ENCODE data around the gene UROS.

Gene UROS

GRCh38 chr10:125788156-125789034 lies 34.7 kb downstream of the UROS start:
- no peak for DNase-seq (ENCODE audit: low read depth)

GRCh38 chr10:125785791-125786190 lies 37.3 kb downstream of the UROS start:
- no peak for DNase-seq (ENCODE audit: low read depth)

DNA sequence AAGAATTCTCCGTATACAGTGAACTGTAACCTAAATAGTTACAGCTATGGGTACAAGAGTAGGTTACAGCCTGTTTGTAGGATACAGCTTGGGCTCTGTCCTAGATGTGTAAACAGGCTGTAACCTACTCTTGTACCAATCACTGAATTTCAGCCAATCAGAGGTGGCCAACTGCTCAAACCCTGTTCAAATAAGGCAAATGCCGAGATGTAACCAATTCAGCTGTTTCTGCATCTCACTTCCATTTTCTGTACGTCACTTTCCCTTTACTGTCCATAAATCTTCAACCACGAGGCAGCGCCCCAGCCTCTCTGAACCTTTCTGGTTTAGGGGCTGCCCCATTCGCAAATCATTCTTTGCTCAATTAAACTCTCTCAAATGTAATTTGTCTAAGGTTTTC lies 39.1 kb downstream of the UROS start:
- no peak for DNase-seq (ENCODE audit: low read depth)

GRCh38 chr10:125783408-125783807 lies 39.6 kb downstream of the UROS start:
- DNase-seq (ENCODE audit: low read depth), result no peak

- no peak for DNase-seq (ENCODE audit: low read depth)
Observed at GRCh38 chr10:125782616-125783015, 40.4 kb downstream of the UROS start.

DNA sequence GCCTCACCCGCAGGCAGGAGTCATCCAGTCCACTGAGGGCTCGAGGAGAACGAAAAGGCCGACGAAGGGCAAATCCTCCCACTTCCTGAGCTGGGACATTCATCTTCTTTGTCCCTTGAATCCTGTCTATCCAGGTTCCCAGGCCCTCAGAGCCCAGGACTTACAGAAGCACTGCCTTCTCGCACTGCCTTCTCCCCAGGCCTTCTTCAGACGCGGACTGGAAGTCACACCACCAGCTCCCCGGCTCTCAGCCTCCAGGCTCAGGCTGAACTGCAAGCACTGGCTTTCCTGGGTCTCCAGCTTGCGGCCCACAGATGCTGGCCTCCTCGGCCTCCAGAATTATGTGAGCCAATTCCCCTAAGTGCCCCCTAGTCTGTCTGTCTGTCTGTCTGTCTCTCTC lies 41.0 kb downstream of the UROS start:
- DNase-seq (ENCODE audit: low read depth), result no peak

DNA sequence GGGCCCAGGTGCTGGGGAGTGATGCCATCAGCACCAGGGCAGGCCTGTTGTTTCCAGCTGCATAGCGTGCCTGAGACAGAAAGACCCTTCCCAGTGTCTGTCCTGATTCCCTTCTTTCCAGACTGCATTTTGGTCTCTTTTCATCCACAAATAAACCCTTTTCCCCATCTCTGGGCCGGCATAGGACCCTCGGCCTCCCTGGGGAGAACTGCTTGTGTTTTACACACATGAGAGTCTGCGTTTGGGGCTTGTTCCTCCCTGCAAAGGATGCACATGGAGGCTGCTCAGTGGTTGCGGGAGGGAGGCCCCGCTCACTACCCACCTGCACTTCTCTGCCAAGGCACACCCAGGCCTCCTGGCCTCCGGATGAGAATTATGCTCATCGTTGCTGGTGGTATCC lies 41.7 kb downstream of the UROS start:
- no peak for DNase-seq (ENCODE audit: low read depth)

DNA sequence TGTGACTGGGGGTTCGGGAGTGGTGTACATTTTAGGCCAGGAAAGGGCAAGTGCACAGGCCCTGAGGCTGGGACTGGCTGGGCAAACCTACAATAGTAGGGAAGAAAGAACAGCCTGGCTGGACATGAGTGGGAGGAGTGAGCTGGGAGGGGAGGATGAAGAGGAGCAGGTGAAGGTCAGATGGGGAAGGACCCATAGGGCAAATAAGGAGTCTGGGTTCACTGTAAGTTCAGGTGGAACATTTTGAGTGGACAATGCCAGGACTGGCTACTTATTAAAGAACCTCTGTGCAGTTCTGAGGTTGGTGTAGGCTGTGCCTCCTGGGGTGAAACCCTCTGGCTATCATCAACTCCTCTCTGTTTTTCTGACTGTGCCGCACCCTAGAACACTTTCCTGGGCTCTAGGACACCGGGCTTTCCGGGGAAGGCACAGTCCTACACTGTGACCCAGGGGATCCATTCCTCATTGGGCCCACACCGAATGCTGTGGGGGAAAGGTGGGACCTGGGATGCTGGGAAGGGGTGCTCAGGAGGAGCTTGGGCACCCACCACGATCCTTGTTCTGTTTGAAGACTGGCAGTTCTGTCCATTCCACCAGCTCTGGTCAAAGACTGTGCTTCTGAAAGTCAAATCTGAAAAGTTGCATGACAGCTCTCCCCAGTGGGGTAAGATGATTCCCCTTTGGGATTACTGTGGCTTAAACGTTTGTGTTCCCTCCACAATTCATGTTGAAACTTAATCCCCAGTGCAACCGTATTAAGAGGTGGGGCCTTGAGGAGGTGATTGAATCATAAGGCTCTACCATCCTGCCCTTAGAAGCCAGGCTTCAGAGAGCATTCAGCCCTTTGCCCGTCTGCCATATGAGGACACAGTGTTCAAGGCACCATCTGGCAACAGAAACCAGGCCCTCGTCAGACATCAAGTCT lies 43.4 kb downstream of the UROS start:
- DNase-seq (ENCODE audit: low read depth), result no peak

DNA sequence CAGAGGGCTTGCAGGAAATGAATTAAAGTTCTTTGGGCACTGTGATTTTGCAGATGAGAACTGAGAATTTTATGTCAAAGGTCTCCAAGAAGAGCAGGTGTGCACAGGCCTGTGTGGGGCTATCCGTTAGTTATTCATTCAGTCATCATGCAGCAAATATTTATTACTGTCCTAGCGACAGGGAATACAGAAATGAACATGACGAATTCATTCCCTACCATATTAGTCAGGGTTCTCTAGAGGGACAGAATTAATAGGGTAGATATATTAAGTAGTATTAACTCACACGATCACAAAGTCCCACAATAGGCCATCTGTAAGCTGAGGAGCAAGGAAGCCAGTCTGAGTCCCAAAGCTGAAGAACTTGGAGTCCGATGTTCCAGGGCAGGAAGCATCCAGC lies 44.5 kb downstream of the UROS start:
- no peak for DNase-seq (ENCODE audit: low read depth)

DNA sequence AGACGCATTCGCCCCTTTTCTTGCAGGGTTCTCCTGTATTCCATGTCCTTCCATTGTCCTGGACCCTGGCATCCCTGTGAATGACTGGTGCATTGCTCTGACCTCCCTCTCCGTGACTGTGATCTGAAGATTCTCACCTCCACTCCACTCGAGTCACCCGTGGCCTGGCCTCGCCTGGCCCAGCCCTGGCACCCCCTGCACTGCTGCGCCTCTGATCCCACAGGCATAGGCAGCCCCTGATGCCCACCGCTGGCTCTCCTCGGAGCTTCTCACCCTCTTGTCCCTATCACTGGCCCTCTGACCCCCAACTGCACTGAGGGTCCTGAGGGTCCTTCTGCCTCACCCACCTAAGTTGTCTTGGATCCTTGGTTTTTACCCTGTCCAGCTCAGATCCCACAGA lies 45.3 kb downstream of the UROS start:
- DNase-seq (ENCODE audit: low read depth), result no peak

DNA sequence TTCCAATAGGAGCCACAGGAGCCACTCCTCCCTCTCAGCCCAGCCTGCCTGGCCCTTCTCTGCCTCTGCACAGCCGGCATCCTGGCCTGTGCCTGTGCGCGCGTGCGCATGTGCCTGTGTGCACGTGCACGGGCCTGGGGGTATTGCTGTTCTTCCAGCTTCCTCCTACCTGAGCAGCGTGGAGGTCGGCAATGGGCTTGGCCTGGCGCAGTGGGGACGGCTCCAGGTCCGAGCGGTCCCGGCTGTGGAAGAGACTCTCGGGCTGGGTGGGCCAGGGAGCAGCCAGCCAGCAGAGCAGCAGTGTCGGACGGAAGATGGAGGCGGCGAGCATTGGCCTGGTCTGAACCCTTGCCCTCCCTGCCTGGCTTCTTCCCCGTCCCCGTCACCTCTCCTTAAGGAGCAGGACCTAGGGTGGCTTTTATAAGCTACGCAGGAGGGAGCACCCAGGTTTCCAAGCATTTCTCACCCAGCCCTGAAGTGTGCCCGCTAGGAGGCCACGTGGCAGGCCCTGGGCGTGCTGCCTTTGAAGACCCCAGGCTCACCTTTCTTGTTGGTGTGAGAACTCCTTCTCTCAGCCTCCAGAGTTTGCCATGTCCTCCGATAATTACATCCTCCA lies 47.5 kb downstream of the UROS start, which contains the start of gene MMP21:
Gene MMP21, minus strand, starts transcription at position 331 of the 616 bp plus-strand sequence. Its CDS starts 0 bp downstream, at position 331.
- no peak for DNase-seq (ENCODE audit: low read depth)

DNA sequence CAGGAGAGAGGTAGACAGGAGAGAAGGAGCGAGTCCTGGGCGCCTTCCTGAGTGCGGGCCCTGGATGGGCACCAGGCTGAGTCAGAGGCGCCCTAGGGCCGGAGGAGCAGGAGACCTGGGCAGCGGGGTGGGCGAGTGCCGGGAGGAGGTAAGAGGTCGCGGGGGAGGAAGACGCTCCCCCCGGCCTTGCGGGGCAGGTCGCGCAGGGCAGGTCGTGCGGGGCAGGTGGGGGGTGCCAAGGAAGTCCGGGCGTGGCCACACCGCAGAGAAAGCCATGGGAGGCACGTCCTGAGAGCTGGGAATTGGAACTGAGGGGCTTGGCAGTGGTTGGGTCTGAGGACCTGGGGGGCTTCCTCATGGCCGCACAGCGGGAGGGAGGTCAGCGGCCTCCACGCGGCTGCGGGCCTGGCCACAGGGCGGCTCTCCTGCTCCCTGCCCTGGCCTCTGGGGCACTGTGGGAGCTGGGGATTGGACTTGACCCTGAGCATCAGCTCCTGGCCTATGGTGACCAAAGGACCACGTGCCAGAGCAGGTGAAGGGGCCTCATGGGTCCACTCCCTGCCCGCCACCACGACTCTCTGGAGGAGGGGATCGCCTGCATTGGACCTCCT lies 48.4 kb downstream of the UROS start:
- DNase-seq (ENCODE audit: low read depth), result no peak

DNA sequence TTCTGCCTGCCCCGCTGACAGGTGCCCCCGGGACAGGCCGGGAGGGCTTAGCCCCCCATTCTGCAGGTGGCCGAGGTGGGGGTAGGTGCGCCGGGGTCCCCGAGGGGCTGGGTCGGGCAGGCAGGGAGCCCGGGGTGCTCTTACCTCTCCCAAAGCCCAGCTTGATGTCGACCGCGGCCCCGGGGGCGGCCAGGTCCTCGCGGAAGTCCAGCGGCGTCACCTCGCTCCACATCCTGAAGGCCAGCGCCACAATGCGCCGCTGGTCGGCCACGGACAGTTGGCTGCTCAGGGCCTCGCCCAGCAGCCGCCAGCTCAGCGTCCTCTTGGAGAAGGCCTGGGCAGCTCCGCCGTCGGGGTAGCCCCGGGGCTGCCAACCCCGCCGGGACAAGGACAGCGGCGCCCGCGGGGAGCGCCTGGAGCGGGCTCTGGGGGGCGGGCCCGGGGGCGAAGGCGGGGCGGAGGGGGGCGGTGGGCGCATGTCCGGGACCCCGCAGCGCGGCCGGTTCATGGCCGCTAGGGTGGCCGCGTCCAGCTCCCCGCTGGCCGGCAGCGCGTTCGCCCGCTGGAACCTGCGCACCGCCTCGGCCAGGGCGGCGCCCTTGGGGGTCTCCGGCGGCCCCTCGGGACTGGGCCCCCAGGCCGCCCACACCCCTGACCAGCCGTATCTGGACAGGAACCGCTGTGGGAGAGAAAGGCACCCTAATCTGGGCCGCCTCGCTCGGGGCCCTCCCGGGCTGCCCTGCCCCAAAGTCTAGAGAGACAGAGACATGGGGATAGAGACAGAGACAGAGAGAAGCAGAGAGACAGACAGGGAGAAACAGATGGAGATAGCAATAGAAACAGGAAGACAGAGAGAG lies 49.1 kb downstream of the UROS start:
- DNase-seq (ENCODE audit: low read depth), result no peak

DNA sequence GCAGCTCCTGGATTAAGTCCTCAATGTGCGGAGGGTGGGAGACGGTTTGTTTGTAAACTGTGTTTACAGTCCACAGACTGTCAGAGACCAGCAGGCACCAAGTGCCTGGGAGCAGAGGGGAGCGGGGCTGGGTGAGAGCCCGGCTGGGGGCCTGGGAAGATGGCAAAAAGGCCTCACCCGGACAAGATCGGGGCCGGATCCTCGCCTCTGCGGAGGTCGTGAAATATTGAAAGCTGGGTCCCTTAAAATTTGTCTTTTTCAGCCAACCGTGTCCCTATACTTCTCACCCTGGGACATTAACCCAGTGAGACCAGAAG lies 50.2 kb downstream of the UROS start:
- no peak for DNase-seq (ENCODE audit: low read depth)

DNA sequence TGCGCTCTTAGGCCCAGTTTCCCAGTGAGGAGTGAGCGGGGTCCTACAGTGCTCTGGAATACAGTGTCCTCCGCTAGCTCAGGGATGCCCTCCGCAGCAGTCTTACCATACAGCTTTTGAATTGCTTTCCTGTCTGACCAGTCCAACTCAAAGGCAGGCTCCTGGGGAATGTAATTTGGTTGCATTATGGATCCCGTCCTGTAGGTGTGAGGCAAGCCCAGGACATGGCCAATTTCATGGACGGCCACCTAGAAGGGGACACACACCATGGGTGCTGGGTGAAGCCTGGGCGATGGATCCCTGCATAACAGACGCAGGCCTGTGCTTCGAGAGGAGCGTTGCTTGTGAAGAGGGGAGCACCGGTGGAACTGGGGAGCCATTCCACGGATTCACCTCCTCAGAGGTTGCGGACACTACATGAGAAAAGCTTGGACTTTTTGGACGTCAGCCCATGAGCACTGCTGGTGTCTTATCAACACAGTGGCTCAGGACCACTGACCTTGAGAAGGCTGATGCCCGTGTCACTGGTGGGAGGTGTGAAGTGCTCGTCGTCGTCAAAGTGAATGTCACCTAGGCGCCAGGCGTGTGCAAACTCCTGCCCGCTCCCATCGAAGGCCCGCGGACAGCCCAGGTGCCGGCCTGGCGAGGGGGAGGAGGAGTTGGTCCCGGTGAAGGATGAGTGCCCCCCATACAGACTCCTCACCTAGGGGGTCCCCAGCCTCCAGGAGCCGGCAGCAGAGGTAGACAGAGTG lies 50.8 kb downstream of the UROS start:
- no peak for DNase-seq (ENCODE audit: low read depth)

DNA sequence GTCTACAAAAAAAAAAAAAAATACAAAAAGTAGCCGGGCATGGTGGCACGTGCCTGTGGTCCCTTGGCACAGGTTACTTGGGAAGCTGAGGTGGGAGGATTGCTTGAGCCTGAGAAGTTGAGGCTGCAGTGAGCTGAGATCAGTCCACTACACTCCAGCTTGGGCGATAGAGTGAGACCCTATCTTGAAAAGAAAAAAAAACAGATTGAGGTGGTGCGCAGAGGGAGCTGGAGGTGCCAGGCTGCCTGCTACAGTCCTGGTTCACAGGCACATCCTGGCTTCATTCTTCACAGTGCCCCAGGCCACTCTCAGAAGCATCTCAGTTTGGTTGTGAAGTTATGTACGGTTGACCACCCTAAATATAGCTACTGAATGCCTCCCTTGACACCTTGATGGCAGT lies 52.2 kb downstream of the UROS start:
- DNase-seq (ENCODE audit: low read depth), result no peak

GRCh38 chr10:125769175-125769574 lies 53.9 kb downstream of the UROS start:
- DNase-seq (ENCODE audit: low read depth), result no peak

- DNase-seq (ENCODE audit: low read depth), result no peak
Observed at GRCh38 chr10:125768219-125768855, 54.7 kb downstream of the UROS start.

- no peak for DNase-seq (ENCODE audit: low read depth)
Observed at GRCh38 chr10:125766511-125766910, 56.5 kb downstream of the UROS start.

- no peak for DNase-seq (ENCODE audit: low read depth)
Observed at GRCh38 chr10:125765835-125766234, 57.2 kb downstream of the UROS start.
